Measurements from ENCODE around the gene TSPAN9.

- no peak for TF ChIP-seq CTCF (IDR thresholded peaks at IDR 0.05)
- no peak for TF ChIP-seq POLR2AphosphoS5 (IDR thresholded peaks at IDR 0.05)
These were observed 228.9 kb downstream of the TSPAN9 start for GRCh38 chr12:3305904-3306619.
